Activated CD4-positive, CD25-positive, alpha-beta regulatory T cell (primary cell): Measurements from ENCODE around the gene USP5.

Experiments
- DNase-seq, 4 experiments: peaks; one replicate each; lab custom pipeline; 2025; lab: John Stamatoyannopoulos, UW

The USP5 gene, protein sequence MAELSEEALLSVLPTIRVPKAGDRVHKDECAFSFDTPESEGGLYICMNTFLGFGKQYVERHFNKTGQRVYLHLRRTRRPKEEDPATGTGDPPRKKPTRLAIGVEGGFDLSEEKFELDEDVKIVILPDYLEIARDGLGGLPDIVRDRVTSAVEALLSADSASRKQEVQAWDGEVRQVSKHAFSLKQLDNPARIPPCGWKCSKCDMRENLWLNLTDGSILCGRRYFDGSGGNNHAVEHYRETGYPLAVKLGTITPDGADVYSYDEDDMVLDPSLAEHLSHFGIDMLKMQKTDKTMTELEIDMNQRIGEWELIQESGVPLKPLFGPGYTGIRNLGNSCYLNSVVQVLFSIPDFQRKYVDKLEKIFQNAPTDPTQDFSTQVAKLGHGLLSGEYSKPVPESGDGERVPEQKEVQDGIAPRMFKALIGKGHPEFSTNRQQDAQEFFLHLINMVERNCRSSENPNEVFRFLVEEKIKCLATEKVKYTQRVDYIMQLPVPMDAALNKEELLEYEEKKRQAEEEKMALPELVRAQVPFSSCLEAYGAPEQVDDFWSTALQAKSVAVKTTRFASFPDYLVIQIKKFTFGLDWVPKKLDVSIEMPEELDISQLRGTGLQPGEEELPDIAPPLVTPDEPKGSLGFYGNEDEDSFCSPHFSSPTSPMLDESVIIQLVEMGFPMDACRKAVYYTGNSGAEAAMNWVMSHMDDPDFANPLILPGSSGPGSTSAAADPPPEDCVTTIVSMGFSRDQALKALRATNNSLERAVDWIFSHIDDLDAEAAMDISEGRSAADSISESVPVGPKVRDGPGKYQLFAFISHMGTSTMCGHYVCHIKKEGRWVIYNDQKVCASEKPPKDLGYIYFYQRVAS

DNA sequence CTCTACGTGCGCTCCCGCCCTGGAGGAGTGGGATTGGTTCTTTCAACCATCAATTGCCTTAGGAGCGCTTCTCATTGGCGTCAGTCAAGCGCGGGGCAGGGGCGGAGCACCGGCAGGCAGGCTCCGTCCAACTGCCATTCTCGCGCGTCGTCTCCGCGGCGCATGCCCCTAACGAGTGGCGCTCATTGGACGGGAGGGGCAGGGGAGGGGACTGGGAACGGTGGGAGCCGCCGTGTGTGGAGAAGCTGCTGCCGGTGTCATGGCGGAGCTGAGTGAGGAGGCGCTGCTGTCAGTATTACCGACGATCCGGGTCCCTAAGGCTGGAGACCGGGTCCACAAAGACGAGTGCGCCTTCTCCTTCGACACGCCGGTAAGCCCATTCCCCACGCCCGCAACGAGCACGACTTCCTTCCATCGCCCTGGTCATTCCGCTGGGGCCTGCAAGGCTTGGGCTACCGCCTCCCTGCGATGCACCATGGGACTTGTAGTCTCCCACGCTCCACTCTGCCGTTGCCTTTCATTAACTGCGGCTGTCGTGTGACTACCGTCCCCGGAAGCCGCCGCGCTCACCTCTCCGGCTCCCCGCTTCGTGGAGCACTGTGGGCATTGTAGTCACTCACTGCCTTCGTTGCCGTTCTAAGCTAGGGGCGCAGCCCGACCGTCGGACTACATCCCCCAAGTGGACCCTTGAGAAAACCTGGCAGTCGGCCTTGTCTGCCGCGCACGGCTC is at the start of gene USP5:
TSS of gene USP5 (plus strand) at position 230 of the 730 bp plus-strand sequence. CDS start at position 260, 30 bp downstream.
- DNase-seq, result peak; percentile 91 to 98 (median 96)

GRCh38 chr12:6807170-6807569 is 44.8 kb upstream of the USP5 start:
- no peak for DNase-seq

DNA sequence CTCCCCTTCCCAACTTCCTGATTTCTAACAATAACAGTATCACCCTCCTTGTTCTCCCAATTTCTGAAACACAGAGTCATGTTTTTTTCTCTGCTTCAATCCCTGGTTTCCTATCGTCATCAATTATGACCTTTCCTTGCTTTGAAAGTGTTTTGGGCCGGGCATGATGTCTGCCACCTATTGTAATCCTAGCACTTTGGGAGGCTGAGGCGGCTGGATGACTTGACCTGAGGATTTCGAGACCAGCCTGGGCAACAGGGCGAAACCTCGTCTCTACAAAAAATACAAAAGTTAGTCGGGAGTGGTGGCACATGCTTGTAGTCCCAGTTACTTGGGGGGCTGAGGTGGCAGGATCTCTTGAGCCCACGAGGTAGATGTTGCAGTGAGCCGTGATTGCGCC is 42.9 kb upstream of the USP5 start:
- DNase-seq, result no peak

- DNase-seq, result no peak
These were observed 41.2 kb upstream of the USP5 start for GRCh38 chr12:6810758-6811157.

DNA sequence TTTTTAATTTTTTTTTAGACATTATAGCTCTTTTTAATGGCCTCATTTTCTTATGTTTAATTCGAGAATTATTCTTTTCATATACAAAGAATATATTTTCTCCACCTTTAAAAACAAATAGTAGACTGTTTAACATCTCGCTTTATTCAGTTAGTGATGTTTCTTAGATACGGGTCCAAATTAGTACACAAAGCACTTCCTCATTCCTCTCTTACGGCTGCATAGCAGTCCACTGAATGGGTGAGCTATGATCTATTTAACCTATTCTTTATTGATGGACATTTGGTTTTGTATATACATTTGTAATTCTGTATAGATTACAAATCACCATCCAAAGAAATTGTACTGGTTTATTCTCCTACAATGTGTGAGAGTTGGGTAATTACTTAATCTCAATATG is 38.6 kb upstream of the USP5 start:
- no peak for DNase-seq

DNA sequence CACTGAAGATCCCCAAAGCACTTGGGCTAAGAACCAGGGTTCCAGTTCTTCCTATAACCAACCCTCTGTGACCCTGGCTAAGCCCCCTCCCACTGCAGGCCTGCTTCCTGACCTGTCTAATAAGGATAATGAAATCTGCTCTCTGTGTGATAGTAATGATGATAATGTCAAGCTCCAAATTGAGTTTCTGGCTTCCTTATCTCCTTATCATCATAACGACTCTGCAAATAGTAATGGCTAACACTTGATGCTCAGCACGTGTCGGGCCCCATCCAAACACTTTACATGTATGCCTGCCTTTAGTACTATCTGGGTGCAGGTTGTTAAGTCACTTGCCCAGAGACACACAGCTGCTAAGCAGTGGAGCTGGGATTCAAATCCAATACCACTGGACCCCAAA is 35.4 kb upstream of the USP5 start:
- no peak for DNase-seq

GRCh38 chr12:6817098-6817497 is 34.9 kb upstream of the USP5 start:
- DNase-seq, result no peak

- no peak for DNase-seq
These were observed 34.2 kb upstream of the USP5 start for GRCh38 chr12:6817662-6818157.

DNA sequence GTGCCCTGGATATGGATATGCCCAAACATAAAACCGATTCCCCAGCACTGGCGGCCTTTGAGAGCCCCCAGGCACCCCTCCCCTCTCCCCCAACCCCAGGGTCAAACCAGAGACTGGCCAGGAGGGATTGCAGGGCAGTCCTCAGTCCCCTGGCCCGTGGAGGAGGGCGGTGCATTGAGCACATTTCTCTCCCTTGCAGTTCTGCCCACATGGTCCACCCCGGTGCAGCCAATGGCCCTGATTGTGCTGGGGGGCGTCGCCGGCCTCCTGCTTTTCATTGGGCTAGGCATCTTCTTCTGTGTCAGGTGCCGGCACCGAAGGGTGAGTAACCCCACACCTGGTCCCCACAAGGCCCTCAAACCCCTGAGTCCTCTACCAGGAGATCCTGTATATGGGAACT is 33.7 kb upstream of the USP5 start:
- DNase-seq, result no peak

GRCh38 chr12:6818645-6819044 is 33.3 kb upstream of the USP5 start:
- DNase-seq, result no peak

- no peak for DNase-seq
These were observed 32.6 kb upstream of the USP5 start for GRCh38 chr12:6819106-6820030.

DNA sequence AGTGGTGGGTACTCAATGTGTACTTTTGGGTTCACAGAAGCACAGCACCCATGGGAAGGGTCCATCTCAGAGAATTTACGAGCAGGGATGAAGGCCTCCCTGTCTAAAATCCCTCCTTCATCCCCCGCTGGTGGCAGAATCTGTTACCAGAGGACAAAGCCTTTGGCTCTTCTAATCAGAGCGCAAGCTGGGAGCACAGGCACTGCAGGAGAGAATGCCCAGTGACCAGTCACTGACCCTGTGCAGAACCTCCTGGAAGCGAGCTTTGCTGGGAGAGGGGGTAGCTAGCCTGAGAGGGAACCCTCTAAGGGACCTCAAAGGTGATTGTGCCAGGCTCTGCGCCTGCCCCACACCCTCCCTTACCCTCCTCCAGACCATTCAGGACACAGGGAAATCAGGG is 31.8 kb upstream of the USP5 start:
- DNase-seq, result no peak

DNA sequence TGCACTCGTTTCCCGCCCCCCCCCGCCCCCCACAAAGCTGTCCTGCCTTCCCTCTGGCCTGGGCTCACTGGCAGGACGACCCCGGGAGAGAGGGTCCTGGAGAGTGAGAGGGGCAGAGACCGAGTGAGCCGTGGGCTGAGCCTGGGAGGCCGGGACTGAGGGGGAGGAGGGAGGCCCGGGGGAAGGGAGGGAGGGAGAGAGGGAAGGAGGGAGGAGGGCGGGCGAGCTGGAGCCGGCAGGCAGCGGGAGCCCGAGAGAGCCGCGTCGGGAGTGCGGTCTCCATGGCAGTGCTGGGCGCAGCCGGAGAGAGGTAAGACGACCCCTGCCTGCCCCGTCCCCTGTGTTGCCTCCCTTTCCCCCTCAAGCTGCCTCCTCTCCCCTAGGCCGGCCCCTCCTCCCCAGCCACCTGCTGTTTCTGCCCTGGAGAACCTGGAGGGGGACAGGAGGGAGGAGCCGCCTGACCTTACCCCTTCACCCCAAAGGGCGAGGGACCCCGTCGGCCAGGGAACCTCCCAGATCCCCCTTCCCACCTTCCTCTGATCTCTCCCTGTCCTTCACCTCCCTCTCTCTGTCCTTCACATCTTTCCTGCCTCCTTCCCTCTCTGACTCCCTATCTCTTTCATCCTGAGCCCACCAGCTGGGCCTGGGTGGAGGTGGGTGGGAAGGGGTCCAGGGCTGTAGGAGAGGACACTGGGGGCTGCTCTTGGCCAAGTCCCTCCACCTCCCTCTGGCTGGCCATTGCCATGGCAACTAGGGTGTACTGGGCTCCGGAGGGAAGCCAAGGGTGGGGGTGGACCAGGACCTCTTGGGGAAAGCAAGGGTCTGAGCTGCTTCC is 30.1 kb upstream of the USP5 start, which contains the start of gene GPR162:
TSS of gene GPR162 (plus strand) at position 231 of the 835 bp plus-strand sequence. CDS start 2,078 bp downstream, outside the sequence.
- DNase-seq, result no peak

DNA sequence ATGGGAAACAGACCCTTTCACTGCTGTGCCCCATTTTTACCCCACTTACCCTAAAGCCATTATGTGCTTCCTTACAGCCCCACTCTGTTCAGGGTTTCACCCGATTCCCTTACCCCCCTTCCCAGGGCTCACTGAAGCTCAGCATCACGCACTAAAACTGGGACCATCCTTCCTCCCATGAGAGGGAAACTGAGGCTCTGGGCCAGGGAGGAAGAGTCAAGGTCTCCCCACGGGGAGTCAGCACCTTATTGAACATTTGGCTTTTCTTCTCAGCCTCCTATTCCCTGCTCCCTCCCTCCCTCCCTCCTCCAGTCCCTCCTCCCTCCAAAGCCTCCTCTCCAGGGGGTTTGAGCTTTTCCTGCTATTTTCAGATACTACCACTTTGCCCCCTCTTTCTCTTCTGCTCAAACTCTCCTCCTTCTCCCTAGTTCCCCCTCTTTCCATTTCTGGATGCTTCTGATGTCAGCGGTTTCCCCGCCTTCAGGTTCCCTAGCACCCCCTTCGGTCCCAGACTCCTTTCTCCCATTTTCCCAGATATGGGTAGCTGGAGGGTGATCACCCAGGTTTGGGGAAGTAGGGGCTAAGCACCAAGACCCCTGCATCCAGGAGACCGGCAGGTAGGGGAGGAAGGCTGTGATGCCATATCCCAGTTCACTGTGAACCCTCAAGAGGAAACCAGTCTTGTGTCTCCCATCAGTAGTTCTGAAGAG is 29.4 kb upstream of the USP5 start:
- DNase-seq, result no peak

- DNase-seq, result no peak
These were observed 28.5 kb upstream of the USP5 start for GRCh38 chr12:6823182-6824084.

DNA sequence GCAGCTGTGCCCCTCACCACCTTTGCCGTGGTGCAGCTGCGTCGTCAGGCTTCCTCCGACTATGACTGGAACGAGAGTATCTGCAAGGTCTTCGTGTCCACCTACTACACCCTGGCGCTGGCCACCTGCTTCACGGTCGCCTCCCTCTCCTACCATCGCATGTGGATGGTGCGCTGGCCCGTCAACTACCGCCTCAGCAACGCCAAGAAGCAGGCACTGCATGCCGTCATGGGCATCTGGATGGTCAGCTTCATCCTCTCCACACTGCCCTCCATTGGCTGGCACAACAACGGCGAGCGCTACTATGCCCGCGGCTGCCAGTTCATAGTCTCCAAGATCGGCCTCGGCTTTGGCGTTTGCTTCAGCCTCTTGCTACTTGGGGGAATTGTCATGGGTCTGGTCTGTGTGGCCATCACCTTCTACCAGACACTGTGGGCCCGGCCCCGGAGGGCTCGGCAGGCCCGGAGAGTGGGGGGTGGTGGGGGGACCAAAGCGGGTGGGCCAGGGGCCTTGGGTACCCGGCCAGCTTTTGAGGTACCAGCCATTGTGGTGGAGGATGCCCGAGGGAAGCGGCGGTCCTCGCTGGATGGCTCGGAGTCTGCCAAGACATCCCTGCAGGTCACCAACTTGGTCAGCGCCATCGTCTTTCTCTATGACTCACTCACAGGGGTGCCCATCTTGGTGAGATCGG is 27.7 kb upstream of the USP5 start:
- no peak for DNase-seq

- no peak for DNase-seq
These were observed 27.0 kb upstream of the USP5 start for GRCh38 chr12:6824901-6825381.
